H1 (cell line): ENCODE measurements around the gene RPS19. TPM values are rescaled to one million over a fixed set of nuclear protein-coding genes. Genes with fewer than 3 reads are reported as not detected.

Source experiments
- CTCF ChIA-PET: fragments of 300-600 bp; sonication (Branson Sonifier 250); formaldehyde crosslinking; loops from one replicate; lab custom pipeline; 2021; ENCODE audit not compliant: partially characterized antibody; lab: Charles Lee
- POLR2A ChIA-PET: fragments of 300-600 bp; sonication (Branson Sonifier 250); formaldehyde crosslinking; loops from one replicate; lab custom pipeline; 2021; ENCODE audit warnings: inconsistent platforms; ENCODE audit not compliant: partially characterized antibody; lab: Charles Lee
- DNase-seq, 2 experiments: peaks; one replicate each; pipeline versions ENCODE4 v3.0.0 to v3.0.0-alpha.2; 2010 to 2022; ENCODE audit warnings: low spot score in 2 of 2, low read depth in 1 of 2, mixed read lengths in 1 of 2
- FAIRE-seq: peaks from 2 replicates; lab custom pipeline; 2011; peaks lifted over from hg19 to GRCh38; lab: Jason Lieb, UNC
- H2AFZ ChIP-seq: 2 replicates; pipeline ENCODE4 v1.8.1; 2012; ENCODE audit warnings: low read length, inconsistent platforms
- H2AK5ac ChIP-seq: 2 replicates; pipeline ENCODE4 v1.6.1; 2013; ENCODE audit warnings: low read depth, low read length
- H2BK120ac ChIP-seq: replicated peaks from 2 replicates; pipeline ENCODE3; 2013; ENCODE audit warnings: low read depth, low read length, inconsistent platforms
- H2BK12ac ChIP-seq: 2 replicates; pipeline ENCODE4 v1.6.1; 2013; ENCODE audit warnings: low read depth, low read length
- H2BK15ac ChIP-seq: 2 replicates; pipeline ENCODE4 v1.6.1; 2013; ENCODE audit warnings: low read length
- H2BK20ac ChIP-seq: 2 replicates; pipeline ENCODE4 v1.6.1; 2013; ENCODE audit warnings: low read length
- H2BK5ac ChIP-seq: 2 replicates; pipeline ENCODE4 v1.6.1; 2013; ENCODE audit warnings: low read depth, low read length
- H3K14ac ChIP-seq: 2 replicates; pipeline ENCODE4 v1.6.1; 2013; ENCODE audit warnings: inconsistent platforms; ENCODE audit not compliant: insufficient read length
- H3K18ac ChIP-seq: 2 replicates; pipeline ENCODE4 v1.6.1; 2013; ENCODE audit warnings: low read length; ENCODE audit errors: extremely low read depth
- H3K23ac ChIP-seq: 2 replicates; pipeline ENCODE4 v1.6.1; 2013; ENCODE audit warnings: inconsistent platforms; ENCODE audit not compliant: insufficient read length
- H3K23me2 ChIP-seq: 2 replicates; pipeline ENCODE4 v1.6.1; 2013; ENCODE audit warnings: low read depth, low read length
- H3K27ac ChIP-seq: 2 replicates; pipeline ENCODE4 v1.6.1; 2011; ENCODE audit warnings: low read depth, low read length, inconsistent platforms
- H3K27me3 ChIP-seq, 4 experiments: replicated peaks in 1 of 4; 1 replicate in 1 of 4; 2 replicates in 3 of 4; pipeline versions ENCODE4 v1.6.1 to v1.8.1; 2011 to 2013; ENCODE audit warnings: low read length in 3 of 4, mild to moderate bottlenecking in 3 of 4, inconsistent platforms in 2 of 4, mixed read lengths in 2 of 4, moderate library complexity in 1 of 4; ENCODE audit not compliant: control insufficient read depth in 3 of 4, insufficient read depth in 3 of 4; ENCODE audit errors: extremely low read depth in 1 of 4
- H3K36me3 ChIP-seq, 4 experiments: 2 replicates each; pipeline versions ENCODE4 v1.6.1 to v1.8.1; 2011 to 2013; ENCODE audit warnings: mild to moderate bottlenecking in 4 of 4, low read length in 3 of 4, moderate library complexity in 2 of 4, control low read depth in 1 of 4, inconsistent platforms in 1 of 4; ENCODE audit not compliant: insufficient read depth in 4 of 4, control insufficient read depth in 2 of 4
- H3K4ac ChIP-seq: replicated peaks from 2 replicates; pipeline ENCODE3; 2013; ENCODE audit warnings: low read length, low read depth, mixed read lengths, inconsistent platforms; ENCODE audit not compliant: insufficient read length
- H3K4me1 ChIP-seq, 4 experiments: replicated peaks in 1 of 4; 1 replicate in 1 of 4; 2 replicates in 3 of 4; pipeline versions ENCODE4 v1.6.1 to v1.8.1; 2011 to 2013; ENCODE audit warnings: low read length in 3 of 4, inconsistent platforms in 2 of 4, mixed read lengths in 1 of 4; ENCODE audit not compliant: insufficient read depth in 4 of 4, control insufficient read depth in 3 of 4
- H3K4me2 ChIP-seq, 2 experiments: 2 replicates each; pipeline versions ENCODE4 v1.6.1 to v1.8.1; 2011 to 2013; ENCODE audit warnings: low read depth in 2 of 2, low read length in 2 of 2, control low read depth in 1 of 2, inconsistent platforms in 1 of 2, mild to moderate bottlenecking in 1 of 2; ENCODE audit not compliant: insufficient read depth in 1 of 2
- H3K4me3 ChIP-seq, 4 experiments: fragments of 200-600, 300-600 bp in 1 of 4; sonication (generic), shearing (Covaris generic), sonication (Bioruptor Twin) in 1 of 4; 2 replicates each; pipeline versions ENCODE4 v1.5.1 to v1.8.1; 2011 to 2016; ENCODE audit warnings: low read length in 4 of 4, low read depth in 3 of 4, control low read depth in 2 of 4, inconsistent platforms in 2 of 4, mild to moderate bottlenecking in 2 of 4, mixed read lengths in 1 of 4, moderate library complexity in 1 of 4; ENCODE audit not compliant: insufficient read depth in 2 of 4; ENCODE audit errors: extremely low read depth in 1 of 4
- H3K56ac ChIP-seq: replicated peaks from 2 replicates; pipeline ENCODE3; 2013; ENCODE audit warnings: low read depth, mild to moderate bottlenecking, mixed read lengths, low read length, inconsistent platforms; ENCODE audit not compliant: insufficient read length
- H3K79me1 ChIP-seq: 2 replicates; pipeline ENCODE4 v1.6.1; 2013; ENCODE audit warnings: low read depth, low read length, control low read depth
- H3K79me2 ChIP-seq, 2 experiments: 2 replicates each; pipeline versions ENCODE4 v1.6.1 to v1.8.1; 2012 to 2013; ENCODE audit warnings: low read length in 2 of 2, mild to moderate bottlenecking in 2 of 2, inconsistent platforms in 1 of 2; ENCODE audit not compliant: insufficient read depth in 2 of 2, control insufficient read depth in 1 of 2
- H3K9ac ChIP-seq, 4 experiments: replicated peaks in 1 of 4; 1 replicate in 1 of 4; 2 replicates in 3 of 4; pipeline versions ENCODE4 v1.6.1 to v1.8.1; 2011 to 2013; ENCODE audit warnings: low read depth in 3 of 4, low read length in 3 of 4, control low read depth in 2 of 4, mild to moderate bottlenecking in 2 of 4, moderate library complexity in 2 of 4, inconsistent platforms in 1 of 4; ENCODE audit errors: extremely low read depth in 1 of 4
- H3K9me3 ChIP-seq, 2 experiments: 2 replicates each; pipeline versions ENCODE4 v1.6.1 to v1.8.1; 2012 to 2013; ENCODE audit warnings: mild to moderate bottlenecking in 2 of 2, moderate library complexity in 2 of 2, control low read depth in 1 of 2, inconsistent platforms in 1 of 2, low read depth in 1 of 2, low read length in 1 of 2, mixed read lengths in 1 of 2; ENCODE audit not compliant: insufficient read depth in 2 of 2
- H4K20me1 ChIP-seq, 2 experiments: replicated peaks in 1 of 2; 2 replicates each; pipeline versions ENCODE3 to v1.8.1; 2011 to 2013; ENCODE audit warnings: inconsistent platforms in 2 of 2, low read length in 2 of 2, mild to moderate bottlenecking in 1 of 2; ENCODE audit not compliant: insufficient read depth in 2 of 2, control insufficient read depth in 1 of 2
- H4K5ac ChIP-seq: 2 replicates; pipeline ENCODE4 v1.6.1; 2013; ENCODE audit warnings: low read length, low read depth, mixed read lengths, inconsistent platforms; ENCODE audit not compliant: insufficient read length
- H4K8ac ChIP-seq: 2 replicates; pipeline ENCODE4 v1.8.0; 2013; ENCODE audit warnings: mild to moderate bottlenecking, moderate library complexity, low read length, inconsistent platforms; ENCODE audit not compliant: insufficient read depth; ENCODE audit errors: extremely low read depth
- H4K91ac ChIP-seq: replicated peaks from 2 replicates; pipeline ENCODE3; 2013; ENCODE audit warnings: low read length, mixed read lengths, inconsistent platforms; ENCODE audit not compliant: insufficient read length
- CBX5 ChIP-seq: fragments of 300-800, 300-1000 bp; sonication (generic); IDR thresholded peaks from 2 replicates; pipeline ENCODE4 v1.7.1; 2016; ENCODE audit warnings: antibody characterized with exemption, low read length, low read depth
- HDAC2 ChIP-seq, 2 experiments: fragments of 300-600 bp in 1 of 2; sonication (generic) in 1 of 2; IDR thresholded peaks; 2 replicates each; pipeline ENCODE4 v1.6.1; 2011 to 2012; ENCODE audit warnings: low read depth in 2 of 2, low read length in 2 of 2, mild to moderate bottlenecking in 2 of 2, moderate library complexity in 2 of 2, borderline replicate concordance in 1 of 2, inconsistent platforms in 1 of 2
- NRF1 ChIP-seq: IDR thresholded peaks from 2 replicates; pipeline ENCODE4 v1.6.1; 2011; ENCODE audit warnings: mild to moderate bottlenecking, low read depth, low read length, improper control_type of control experiment
- POLR2A ChIP-seq, 2 experiments: IDR thresholded peaks; 1 replicate in 1 of 2; 2 replicates in 1 of 2; pipeline ENCODE4 v1.6.1; 2011; ENCODE audit warnings: low read depth in 2 of 2, low read length in 2 of 2, mild to moderate bottlenecking in 2 of 2; ENCODE audit errors: control extremely low read depth in 1 of 2
- RAD21 ChIP-seq, 2 experiments: IDR thresholded peaks in 1 of 2; conservative IDR thresholded peaks in 1 of 2; 2 replicates each; pipeline ENCODE4 v1.6.1; 2011; ENCODE audit warnings: low read depth in 2 of 2, low read length in 2 of 2, improper control_type of control experiment in 1 of 2, inconsistent platforms in 1 of 2, mild to moderate bottlenecking in 1 of 2, moderate library complexity in 1 of 2
- TAF1 ChIP-seq: IDR thresholded peaks from 2 replicates; pipeline ENCODE4 v1.6.1; 2011; ENCODE audit warnings: mild to moderate bottlenecking, low read depth, low read length
- WGBS, 2 experiments: shearing (Covaris generic) in 1 of 2; methylation state at CpG; one replicate each; pipeline versions ENCODE4 v1.1.6 to v1.1.7; 2013 to 2015; ENCODE audit warnings: low lambda C conversion rate in 2 of 2, mixed read lengths in 2 of 2, inconsistent platforms in 1 of 2, low coverage in 1 of 2, missing lambda C conversion rate in 1 of 2; ENCODE audit not compliant: insufficient replicate concordance in 2 of 2, insufficient coverage in 1 of 2, insufficient read length in 1 of 2; ENCODE audit errors: extremely low coverage in 1 of 2, missing lambda C conversion rate in 1 of 2; 5-methylcytosine and 5-hydroxymethylcytosine counted together
- polyA plus RNA-seq, 7 experiments: library from polyadenylated mRNA; depleted of rRNA in 3 of 7; stranded (reverse) in 5 of 7; unstranded in 2 of 7; fragments of >200 nt in 5 of 7; fragments of 200-250 nt in 2 of 7; gene quantifications; 1 replicate in 5 of 7; 2 replicates in 1 of 7; 4 replicates in 1 of 7; pipeline versions ENCODE4 v1.2.1 to v1.2.3, GENCODE V29; 2011 to 2013; ENCODE audit warnings: missing spikeins in 2 of 7, mixed read lengths in 2 of 7
- total RNA-seq: library from RNA; stranded (reverse); fragmentation: NEBNext Ultra II Directional; extraction: Animal tissue kit (Norgen Biotek cat#: 25700); gene quantifications from 2 replicates; pipeline ENCODE4 v1.2.1, GENCODE V29; 2021

RPS19 gene
- total and polyA plus RNA-seq, 2 of the 8 experiments (the other 6 are each of a cell fraction or from before 2014, with no cell fraction given), result 2,817 to 5,751 TPM

DNA sequence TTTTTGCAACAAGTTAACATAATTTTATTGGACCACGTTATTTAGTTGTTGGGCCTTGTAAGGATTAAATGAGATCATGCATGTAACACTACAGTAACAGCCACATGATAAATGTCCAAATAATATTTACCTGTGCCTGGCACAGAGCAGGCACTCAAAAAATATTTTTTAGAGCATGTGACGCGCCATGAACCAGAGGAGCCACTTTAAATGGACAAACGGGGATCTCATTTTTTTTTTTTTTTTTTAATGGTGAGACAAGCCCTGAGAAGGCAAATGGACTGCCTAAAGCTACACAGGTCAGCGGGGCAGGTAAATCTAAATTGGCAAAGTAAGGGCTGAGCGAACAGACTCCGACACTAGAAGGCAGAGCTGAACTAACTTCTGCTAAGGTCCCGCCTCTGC, 840 bp upstream of the RPS19 start:
- H3K4me2 ChIP-seq, result peak overlapping the region; percentile 36 to 92; a peak in 3 of 4 replicates
- no peak overlapping the region for H3K23ac ChIP-seq
- H2BK120ac ChIP-seq, result no peak overlapping the region
- H3K79me1 ChIP-seq, result peaks cover 13% of the 10 kb centered on the region
- peaks cover 6% of the 10 kb centered on the region for H3K23me2 ChIP-seq
- ChIA-PET POLR2A (interaction anchor here (0.7 to 7.9 kb wide), 18 partner anchors 9 to 1199 kb away, joined by 3 to 200 read pairs (median 6); partner anchors contain the start of genes ARHGEF1, CD79A and DMAC2), CTCF (interaction anchor here (1.0 to 2.7 kb wide), 7 partner anchors 9 to 106 kb away, joined by 3 to 12 read pairs (median 5); partner anchors contain the start of gene RABAC1)
- no peak overlapping the region; the same call in 1 of the 2 replicates for H3K27ac ChIP-seq
- peaks cover 11 to 16% of the 10 kb centered on the region in 2 experiments for H4K20me1 ChIP-seq
- no peak overlapping the region; the same call in 1 of the 2 replicates for H2BK5ac ChIP-seq
- H2AK5ac ChIP-seq, result no peak overlapping the region
- no peaks in the 10 kb centered on the region for H3K27me3 ChIP-seq
- H3K4me1 ChIP-seq, result peaks cover 3 to 22% (median 12%) of the 10 kb centered on the region in 4 experiments
- peak overlapping the region in 1 of 4 experiments; percentile 2; a peak in 1 of 7 replicates for H3K9ac ChIP-seq
- no peak overlapping the region for H3K4ac ChIP-seq
- H3K18ac ChIP-seq, result no peak overlapping the region
- 8% methylated on average over 8 of the region's 8 CpGs; no CpG with 5 or more reads in 1 of the 2 experiments for WGBS, 2 experiments
- FAIRE-seq (peak; percentile 90), DNase-seq (no peak)
- no peak overlapping the region for H2BK20ac ChIP-seq
- H3K36me3 ChIP-seq, result peaks cover 31 to 38% (median 34%) of the 10 kb centered on the region in 4 experiments
- no peak overlapping the region for H3K56ac ChIP-seq
- H3K14ac ChIP-seq, result no peak overlapping the region
- no peaks in the 10 kb centered on the region for H3K9me3 ChIP-seq
- H3K4me3 ChIP-seq, result peak overlapping the region in 3 of 4 experiments; percentile 3 to 99 (median 48); a peak in 5 of 8 replicates
- H4K91ac ChIP-seq, result no peak overlapping the region
- no peak overlapping the region for H2BK15ac ChIP-seq
- H3K79me2 ChIP-seq, result peaks cover 22 to 41% of the 10 kb centered on the region in 2 experiments
- no peak overlapping the region for H2AFZ ChIP-seq
- H2BK12ac ChIP-seq, result no peak overlapping the region
- no peak for TF ChIP-seq HDAC2 (IDR thresholded peaks at IDR 0.05; ENCODE audit: borderline replicate concordance in 1 of 2, low read depth in 2 of 2, low read length in 2 of 2)
- TF ChIP-seq TAF1, result peak; percentile 60; the same call in 1 of the 2 replicates
- TF ChIP-seq POLR2A (IDR thresholded peaks at IDR 0.05; ENCODE audit: control extremely low read depth in 1 of 2, low read depth in 2 of 2, low read length in 2 of 2), result peak in 1 of 2 experiments; percentile 24; a peak in 2 of 3 replicates
- no peak for TF ChIP-seq NRF1
- TF ChIP-seq CBX5, result no peak
- TF ChIP-seq RAD21 (IDR thresholded peaks at IDR 0.05 in 1 of 2, conservative IDR thresholded peaks at IDR 0.05 in 1 of 2; ENCODE audit: low read depth in 2 of 2, low read length in 2 of 2), result peak in 1 of 2 experiments; percentile 25; a peak in 3 of 4 replicates
- no peak overlapping the region for H4K8ac ChIP-seq
- H4K5ac ChIP-seq, result no peak overlapping the region
